ENCODE measurements around the gene RXFP4. TPM values are rescaled to one million over a fixed set of nuclear protein-coding genes. Genes with fewer than 3 reads are reported as not detected.

The RXFP4 gene
- polyA plus RNA-seq, 2 of the 4 experiments (the other 2 are of a cell fraction), result 0.06 to 0.12 TPM

- CTCF ChIA-PET, result interaction anchor here (0.8 to 1.5 kb wide), 3 partner anchors 17 to 26 kb away, joined by 3 to 4 read pairs (median 3); no protein-coding TSS in a partner anchor
Observed at GRCh38 chr1:155912056-155912536, 29.3 kb upstream of the RXFP4 start.

GRCh38 chr1:155913969-155914757 lies 27.3 kb upstream of the RXFP4 start:
- no peak for TF ChIP-seq MAZ (IDR thresholded peaks at IDR 0.05; ENCODE audit: borderline replicate concordance, low read depth, low read length)
- no peak for TF ChIP-seq ZNF302 (CRISPR knock-in tag; IDR thresholded peaks at IDR 0.05)
- TF ChIP-seq MAX (IDR thresholded peaks at IDR 0.05), result no peak
- no peak for TF ChIP-seq RARB (CRISPR knock-in tag; IDR thresholded peaks at IDR 0.05)
- no peak for TF ChIP-seq HES2 (IDR thresholded peaks at IDR 0.05)
- TF ChIP-seq SMC3 (IDR thresholded peaks at IDR 0.05), result no peak
- TF ChIP-seq FOXS1 (CRISPR knock-in tag; IDR thresholded peaks at IDR 0.05), result no peak
- no peak for TF ChIP-seq RCOR1 (IDR thresholded peaks at IDR 0.05; ENCODE audit: low read depth, low read length)
- no peak for TF ChIP-seq E2F6 (IDR thresholded peaks at IDR 0.05; ENCODE audit: borderline replicate concordance, low read depth)
- no peak for TF ChIP-seq ZSCAN20 (CRISPR knock-in tag; IDR thresholded peaks at IDR 0.05)
- TF ChIP-seq FOSL2 (IDR thresholded peaks at IDR 0.05), result no peak
- no peak for TF ChIP-seq FOSL2 (CRISPR knock-in tag; IDR thresholded peaks at IDR 0.05)
- TF ChIP-seq CHD4 (IDR thresholded peaks at IDR 0.05; ENCODE audit: borderline replicate concordance), result no peak
- TF ChIP-seq MYC (IDR thresholded peaks at IDR 0.05; ENCODE audit: borderline replicate concordance, low read length), result no peak
- TF ChIP-seq RAD21 (conservative IDR thresholded peaks at IDR 0.05 in 1 of 2, IDR thresholded peaks at IDR 0.05 in 1 of 2), result no peak
- TF ChIP-seq CBX8 (IDR thresholded peaks at IDR 0.05), result no peak
- TF ChIP-seq SREBF2 (IDR thresholded peaks at IDR 0.05), result no peak
- TF ChIP-seq BCL3 (IDR thresholded peaks at IDR 0.05), result no peak
- TF ChIP-seq POLR2A (IDR thresholded peaks at IDR 0.05; ENCODE audit: low read length), result no peak
- TF ChIP-seq KDM1A (IDR thresholded peaks at IDR 0.05; ENCODE audit: low read depth), result no peak
- no peak for TF ChIP-seq TFCP2L1 (CRISPR knock-in tag; IDR thresholded peaks at IDR 0.05)
- ATAC-seq, result no peak
- ChIA-PET CTCF (interaction anchor here (0.7 to 1.9 kb wide), 3 partner anchors 16 to 152 kb away, joined by 3 to 4 read pairs (median 3); no protein-coding TSS in a partner anchor), POLR2A (interaction anchor here (0.7 kb wide), 1 partner anchor 30 kb away, joined by 3 read pairs; no protein-coding TSS in a partner anchor)
- no peak overlapping the region for H3K4me3 ChIP-seq
- DNase-seq (ENCODE audit: low read depth in 1 of 2, low spot score in 1 of 2), result no peak
- no peak overlapping the region for H3K4me2 ChIP-seq
- H3K4me1 ChIP-seq, result peaks cover 20% of the 10 kb centered on the region
- H3K27ac ChIP-seq, result no peak overlapping the region
- no peaks in the 10 kb centered on the region for H3K9me3 ChIP-seq
- 72% methylated on average over 6 of the region's 6 CpGs for WGBS (ENCODE audit: missing lambda C conversion rate)
- FAIRE-seq, result no peak

More at GRCh38 chr1:155912056-155912536, 29.3 kb upstream of the RXFP4 start:
- Histone ChIP-seq H3K4me3 (no peak overlapping the region; the same call in 2 of the 3 replicates), H3K4me1 (peaks cover 20% of the 10 kb centered on the region), H3K9me3 (no peaks in the 10 kb centered on the region), H3K27ac (no peak overlapping the region; a peak in 1 of 6 replicates), H3K4me2 (peak overlapping the region; percentile 80)
- TF ChIP-seq BHLHE40 (IDR thresholded peaks at IDR 0.05; ENCODE audit: low read depth, low read length), result no peak
- no peak for TF ChIP-seq FOSL2 (IDR thresholded peaks at IDR 0.05)
- TF ChIP-seq FOSL2 (CRISPR knock-in tag; IDR thresholded peaks at IDR 0.05), result 0 out of 2 replicates have a peak, but pooled peaks have one; percentile 16
- no peak for FAIRE-seq
- ATAC-seq, result no peak
- DNase-seq (ENCODE audit: low read depth in 1 of 2, low spot score in 1 of 2), result no peak
- POLR2A ChIA-PET, result no interaction called here
- WGBS (ENCODE audit: missing lambda C conversion rate), result 76% methylated on average over 11 of the region's 11 CpGs
